HG03066 (cell line): ENCODE results near the gene VCL.
"Not testable (repeated sequence)": the region's sequence is repeated elsewhere in the genome, so short reads cannot be mapped to it uniquely, and the experiment has no call there.

Experiments
- ATAC-seq: cut with Tn5 transposase; IDR thresholded peaks from one replicate; pipeline ENCODE4 v1.9.1; 2021; ENCODE audit warnings: low read depth; ENCODE audit not compliant: unreplicated experiment

VCL gene

DNA sequence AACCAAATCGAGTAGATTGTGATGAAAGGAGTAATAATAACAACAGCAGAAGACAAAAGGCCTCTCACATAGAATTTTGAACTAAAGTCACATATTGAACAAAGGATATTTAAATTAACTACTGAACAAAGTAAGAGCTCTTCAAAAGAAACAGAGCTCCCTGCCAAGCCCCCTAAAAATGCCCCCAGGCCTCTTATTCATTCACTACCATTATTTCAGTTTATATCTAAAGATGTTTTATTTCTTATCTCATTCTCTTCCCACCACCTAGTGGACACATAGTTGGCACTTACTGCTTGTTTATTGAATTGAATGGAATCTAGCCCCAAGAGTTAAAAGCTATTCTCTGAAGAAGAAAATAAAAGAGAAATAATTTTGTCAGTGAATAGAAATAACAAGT is 37.4 kb downstream of the VCL start:
- no peak for ATAC-seq

- no peak for ATAC-seq
These were observed 38.6 kb downstream of the VCL start for GRCh38 chr10:74036474-74036873.

GRCh38 chr10:74039561-74040145 is 41.7 kb downstream of the VCL start:
- no peak for ATAC-seq

GRCh38 chr10:74040200-74041126 is 42.5 kb downstream of the VCL start:
- no peak for ATAC-seq

DNA sequence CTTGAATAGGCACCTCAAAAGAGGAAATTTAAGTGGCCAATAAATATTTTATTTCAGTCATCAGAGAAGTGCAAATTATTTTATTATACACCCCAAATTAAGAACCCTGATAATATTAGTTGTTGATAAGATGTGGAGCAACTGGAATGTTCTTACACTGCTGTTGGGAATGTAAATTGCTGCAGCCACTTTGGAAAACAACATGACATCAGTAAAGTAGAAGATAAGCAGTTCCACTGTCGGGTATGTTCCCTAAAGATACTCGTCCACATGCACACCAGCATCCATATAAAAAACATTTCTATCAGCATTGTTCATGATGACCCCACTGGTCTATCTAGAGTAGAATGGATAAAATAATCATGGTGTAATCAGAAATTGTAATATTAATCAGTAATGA is 46.5 kb downstream of the VCL start:
- no peak for ATAC-seq

- ATAC-seq, result no peak
These were observed 49.4 kb downstream of the VCL start for GRCh38 chr10:74047304-74047703.

- ATAC-seq, result no peak
These were observed 50.0 kb downstream of the VCL start for GRCh38 chr10:74047871-74048270.

GRCh38 chr10:74048433-74048832 is 50.5 kb downstream of the VCL start:
- no peak for ATAC-seq

DNA sequence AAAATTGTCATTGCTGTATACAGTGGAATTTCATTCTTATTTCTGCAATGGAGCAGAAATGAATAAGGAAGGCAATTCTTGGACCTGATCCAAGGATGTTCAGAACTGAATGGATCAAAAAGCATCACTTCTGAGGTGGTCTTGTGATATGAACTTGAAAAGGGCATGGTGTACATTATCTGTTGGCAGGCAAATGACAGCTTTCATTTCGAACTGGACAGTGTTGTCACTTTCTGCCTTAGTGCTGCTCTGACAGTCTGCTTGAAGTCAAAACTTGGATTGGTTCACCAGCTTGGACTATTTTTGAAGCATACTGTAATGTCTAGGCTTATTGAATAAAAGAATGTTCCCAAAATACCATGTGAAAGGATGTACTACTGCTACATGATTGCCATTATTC is 52.0 kb downstream of the VCL start:
- no peak for ATAC-seq

DNA sequence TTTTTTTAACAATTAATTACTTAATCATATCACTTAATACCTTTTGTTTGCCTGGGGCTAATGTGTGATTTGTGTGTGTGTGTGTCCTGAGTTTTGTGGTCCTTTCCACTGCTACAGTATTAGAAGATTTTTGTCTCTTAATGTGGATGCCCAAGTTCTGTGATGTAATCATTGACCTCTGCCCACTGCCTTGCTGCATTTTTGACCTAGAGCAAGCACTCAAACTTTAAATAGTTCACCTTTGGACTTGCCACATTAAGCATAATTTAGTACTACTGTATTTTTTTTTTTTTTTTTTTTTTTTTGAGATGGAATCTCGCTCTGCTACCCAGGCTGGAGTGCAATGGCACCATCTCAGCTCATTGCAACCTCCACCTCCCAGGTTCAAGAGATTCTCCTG is 52.7 kb downstream of the VCL start:
- no peak for ATAC-seq

GRCh38 chr10:74051736-74052342 is 53.9 kb downstream of the VCL start:
- no peak for ATAC-seq

DNA sequence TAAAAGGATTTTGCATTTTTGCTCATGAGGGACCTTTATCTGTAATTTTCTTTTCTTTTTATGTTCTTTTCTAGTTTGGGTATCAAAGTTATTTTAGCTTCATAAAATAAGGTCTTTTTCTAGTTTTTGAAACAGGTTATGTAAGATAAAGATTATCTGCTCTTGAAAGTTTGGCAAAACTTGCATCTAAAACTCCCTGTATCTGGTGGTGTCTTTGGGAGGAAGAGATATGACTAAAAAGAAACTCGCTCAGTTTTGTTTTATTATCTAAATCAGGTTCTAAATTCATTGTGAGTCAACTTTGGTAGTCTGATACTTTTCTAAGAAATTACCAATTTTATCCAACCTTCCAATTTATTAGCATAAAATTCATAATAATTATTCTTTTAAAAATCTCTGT is 55.1 kb downstream of the VCL start:
- ATAC-seq, result no peak

DNA sequence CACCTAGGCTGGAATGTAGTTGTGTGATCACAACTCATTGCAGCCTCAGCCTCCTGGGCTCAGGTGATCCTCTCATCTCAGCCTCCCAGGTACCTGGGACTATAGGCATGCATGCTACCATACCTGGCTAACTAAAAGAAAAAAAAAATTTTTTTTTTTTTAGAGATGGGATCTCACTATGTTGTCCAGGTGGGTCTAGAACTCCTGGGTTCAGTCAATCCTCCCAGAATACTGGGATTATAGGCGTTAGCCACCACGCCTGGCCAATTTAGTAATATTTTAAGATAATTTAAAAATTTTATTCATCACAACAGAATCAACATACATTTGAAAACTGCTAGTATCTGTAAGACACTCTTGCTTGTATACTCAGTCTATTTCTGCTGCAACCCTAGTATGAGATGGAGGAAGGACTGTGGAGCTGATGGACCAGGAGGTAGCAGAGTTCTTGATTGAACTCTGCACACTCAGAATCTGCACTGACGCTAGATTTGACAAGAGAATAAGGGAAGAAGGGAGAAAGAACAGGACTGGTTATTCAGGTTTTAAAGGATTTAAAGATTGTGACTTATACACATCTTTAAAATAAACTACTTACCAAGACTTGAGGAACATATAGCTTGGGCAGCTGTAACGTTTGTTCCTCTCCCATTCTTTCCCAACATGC is 57.6 kb downstream of the VCL start:
- ATAC-seq, result no peak

- ATAC-seq, result no peak
These were observed 58.3 kb downstream of the VCL start for GRCh38 chr10:74056050-74056818.

DNA sequence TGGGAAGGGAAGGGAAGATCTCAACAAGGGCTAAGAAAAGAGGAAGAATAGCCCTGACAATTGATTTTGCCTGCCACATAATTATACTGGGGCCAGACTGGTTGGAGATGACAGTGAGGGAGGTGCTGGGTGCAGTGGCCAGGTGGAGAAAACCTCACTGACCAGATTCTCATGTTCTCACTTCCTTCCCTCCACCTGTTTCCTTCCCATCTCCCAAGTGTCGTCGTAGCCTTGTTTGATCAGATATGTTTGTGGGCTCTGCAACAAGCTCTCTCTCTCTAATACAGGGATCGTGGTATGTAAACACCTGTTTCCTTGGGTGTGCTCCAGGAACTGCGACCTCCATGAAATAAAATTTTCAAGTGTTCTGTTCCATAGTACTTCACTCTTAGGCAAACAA is 60.2 kb downstream of the VCL start:
- ATAC-seq, result no peak

GRCh38 chr10:74058658-74059057 is 60.7 kb downstream of the VCL start:
- ATAC-seq, result no peak

GRCh38 chr10:74061104-74061503 is 63.2 kb downstream of the VCL start:
- ATAC-seq, result no peak

GRCh38 chr10:74061978-74062377 is 64.1 kb downstream of the VCL start:
- not testable (repeated sequence) for ATAC-seq

GRCh38 chr10:74063256-74063655 is 65.3 kb downstream of the VCL start:
- no peak for ATAC-seq
